Vagina (tissue), 2 donors: Measurements from ENCODE around the gene PRIMA1. TPM values are rescaled to one million over a fixed set of nuclear protein-coding genes. Genes with fewer than 3 reads are reported as not detected.

Experiments used
- DNase-seq, 2 donors: peaks; one replicate each; pipeline ENCODE4 v3.0.0-alpha.2; 2017; ENCODE audit errors: extremely low spot score in 2 of 2
- H3K27ac ChIP-seq: fragments of 200-600 bp; sonication (generic); one replicate; pipeline ENCODE4 v1.5.1; 2019
- H3K27me3 ChIP-seq: fragments of 200-600 bp; sonication (generic); one replicate; pipeline ENCODE4 v1.5.1; 2019
- H3K36me3 ChIP-seq, 2 donors: fragments of 200-600 bp; sonication (generic); one replicate each; pipeline ENCODE4 v1.5.1; 2017 to 2019
- H3K4me1 ChIP-seq: fragments of 200-600 bp; sonication (generic); one replicate; pipeline ENCODE4 v1.5.1; 2019
- H3K4me3 ChIP-seq, 2 donors: fragments of 200-600 bp; sonication (generic); 1 replicate in 1 of 2; 2 replicates in 1 of 2; pipeline ENCODE4 v1.5.1; 2016 to 2019
- H3K9me3 ChIP-seq: fragments of 200-600 bp; sonication (generic); one replicate; pipeline ENCODE4 v1.5.1; 2019
- POLR2A ChIP-seq, 2 donors: fragments of 450-650 bp; IDR thresholded peaks; one replicate each; pipeline ENCODE4 v1.6.1; 2017; ENCODE audit warnings: antibody characterized with exemption in 2 of 2, mild to moderate bottlenecking in 2 of 2, moderate library complexity in 2 of 2
- POLR2AphosphoS5 ChIP-seq, 2 donors: sonication (generic); formaldehyde crosslinking; IDR thresholded peaks; one replicate each; pipeline ENCODE4 v1.9.0; 2017; ENCODE audit warnings: antibody characterized with exemption in 2 of 2, mild to moderate bottlenecking in 2 of 2, low read depth in 1 of 2; ENCODE audit not compliant: insufficient read depth in 1 of 2
- intact Hi-C: fragments of 100-400 bp; cut with DNase I; formaldehyde crosslinking; loops from one replicate; pipeline ENCODE4 v1.15.1; 2023
- total RNA-seq: library from RNA; depleted of rRNA; stranded (reverse); fragments of >200 nt; gene quantifications from one replicate; pipeline ENCODE4 v1.2.3, GENCODE V29; 2016
- TF ChIP-seq, protein P1 (sequence below), 3 experiments: fragments of 450-650 bp in 2 of 3; fragments of 200-600 bp in 1 of 3; sonication (generic) in 1 of 3; IDR thresholded peaks; one replicate each; pipeline ENCODE4 v1.5.1; 2017 to 2019; ENCODE audit warnings: antibody characterized with exemption in 3 of 3, mild to moderate bottlenecking in 2 of 3, moderate library complexity in 2 of 3

The PRIMA1 gene
- total RNA-seq, 1 donor from 2014 or later: 6.1 TPM

GRCh38 chr14:93829839-93830481 is 41.7 kb upstream of the PRIMA1 start:
- DNase-seq: no peak
- Histone ChIP-seq H3K9me3 (no peaks in the 10 kb centered on the region), H3K27ac (no peak overlapping the region), H3K4me3 (no peak overlapping the region), H3K27me3 (no peaks in the 10 kb centered on the region), H3K4me1 (peaks cover 9% of the 10 kb centered on the region), H3K36me3 (no peaks in the 10 kb centered on the region)
- intact Hi-C loops: no loop called here
- no peak for TF ChIP-seq POLR2A (IDR thresholded peaks at IDR 0.05)
- no peak for TF ChIP-seq POLR2AphosphoS5 (IDR thresholded peaks at IDR 0.05; ENCODE audit: insufficient read depth in 1 of 2, low read depth in 1 of 2)
- TF ChIP-seq, protein P1, sequence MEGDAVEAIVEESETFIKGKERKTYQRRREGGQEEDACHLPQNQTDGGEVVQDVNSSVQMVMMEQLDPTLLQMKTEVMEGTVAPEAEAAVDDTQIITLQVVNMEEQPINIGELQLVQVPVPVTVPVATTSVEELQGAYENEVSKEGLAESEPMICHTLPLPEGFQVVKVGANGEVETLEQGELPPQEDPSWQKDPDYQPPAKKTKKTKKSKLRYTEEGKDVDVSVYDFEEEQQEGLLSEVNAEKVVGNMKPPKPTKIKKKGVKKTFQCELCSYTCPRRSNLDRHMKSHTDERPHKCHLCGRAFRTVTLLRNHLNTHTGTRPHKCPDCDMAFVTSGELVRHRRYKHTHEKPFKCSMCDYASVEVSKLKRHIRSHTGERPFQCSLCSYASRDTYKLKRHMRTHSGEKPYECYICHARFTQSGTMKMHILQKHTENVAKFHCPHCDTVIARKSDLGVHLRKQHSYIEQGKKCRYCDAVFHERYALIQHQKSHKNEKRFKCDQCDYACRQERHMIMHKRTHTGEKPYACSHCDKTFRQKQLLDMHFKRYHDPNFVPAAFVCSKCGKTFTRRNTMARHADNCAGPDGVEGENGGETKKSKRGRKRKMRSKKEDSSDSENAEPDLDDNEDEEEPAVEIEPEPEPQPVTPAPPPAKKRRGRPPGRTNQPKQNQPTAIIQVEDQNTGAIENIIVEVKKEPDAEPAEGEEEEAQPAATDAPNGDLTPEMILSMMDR (IDR thresholded peaks at IDR 0.05): no peak

DNA sequence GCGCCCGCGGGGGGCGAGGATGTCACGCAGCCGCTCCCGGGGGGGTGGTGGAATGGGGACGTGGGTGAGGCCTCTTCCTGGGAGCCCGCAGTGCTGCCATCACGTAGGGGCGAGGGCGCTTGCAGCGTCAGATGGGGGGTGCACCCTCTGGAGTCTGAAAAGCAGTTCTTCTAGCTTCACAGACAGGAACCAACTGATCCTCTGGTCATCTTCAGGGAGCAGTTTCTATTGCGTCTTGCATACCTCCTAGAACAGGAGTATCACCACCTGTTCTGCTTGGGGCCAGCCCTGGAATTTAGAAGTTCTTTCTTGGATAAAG is 36.9 kb upstream of the PRIMA1 start:
- Histone ChIP-seq H3K4me1 (no peaks in the 10 kb centered on the region), H3K27me3 (no peaks in the 10 kb centered on the region), H3K4me3 (no peak overlapping the region), H3K36me3 (no peaks in the 10 kb centered on the region), H3K27ac (no peak overlapping the region), H3K9me3 (no peaks in the 10 kb centered on the region)
- DNase-seq: no peak
- TF ChIP-seq POLR2A (IDR thresholded peaks at IDR 0.05) (no peak), POLR2AphosphoS5 (IDR thresholded peaks at IDR 0.05; ENCODE audit: insufficient read depth in 1 of 2, low read depth in 1 of 2) (no peak)
- TF ChIP-seq, protein P1 (IDR thresholded peaks at IDR 0.05): no peak
- intact Hi-C loops: no loop called here

- no peaks in the 10 kb centered on the region for H3K4me1 ChIP-seq
- no peak overlapping the region for H3K27ac ChIP-seq
- no peak for TF ChIP-seq POLR2AphosphoS5 (IDR thresholded peaks at IDR 0.05; ENCODE audit: insufficient read depth in 1 of 2, low read depth in 1 of 2)
- TF ChIP-seq POLR2A (IDR thresholded peaks at IDR 0.05): no peak
- TF ChIP-seq, protein P1 (IDR thresholded peaks at IDR 0.05): no peak
- no peak overlapping the region for H3K4me3 ChIP-seq
- intact Hi-C loops: no loop called here
- DNase-seq: no peak
- no peaks in the 10 kb centered on the region for H3K9me3 ChIP-seq
- no peaks in the 10 kb centered on the region for H3K36me3 ChIP-seq
- H3K27me3 ChIP-seq: no peaks in the 10 kb centered on the region
Observed at GRCh38 chr14:93824518-93825234, 36.4 kb upstream of the PRIMA1 start.

DNA sequence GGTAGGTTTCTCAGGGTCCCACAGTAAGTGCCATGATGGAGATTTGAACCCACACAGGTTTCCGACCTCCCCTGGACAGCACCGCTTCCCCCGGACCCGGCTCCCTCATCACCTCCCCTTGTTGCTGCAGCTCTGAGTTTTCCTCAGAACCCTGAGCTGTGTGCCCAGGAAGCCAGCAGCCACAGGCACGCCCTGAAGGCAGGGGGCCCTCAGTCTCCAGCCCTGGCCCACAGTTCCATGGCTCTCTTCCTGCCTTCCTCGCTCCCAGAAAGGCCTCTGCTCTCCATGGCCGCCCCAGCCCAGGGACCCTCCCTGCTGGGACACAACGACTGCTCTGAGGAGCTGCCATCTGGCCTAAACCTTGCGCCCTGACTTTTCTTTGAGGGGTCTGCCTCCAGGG is 35.8 kb upstream of the PRIMA1 start:
- no peak for TF ChIP-seq POLR2A (IDR thresholded peaks at IDR 0.05)
- TF ChIP-seq POLR2AphosphoS5 (IDR thresholded peaks at IDR 0.05; ENCODE audit: insufficient read depth in 1 of 2, low read depth in 1 of 2): no peak
- TF ChIP-seq, protein P1 (IDR thresholded peaks at IDR 0.05): no peak
- Histone ChIP-seq H3K4me3 (no peak overlapping the region), H3K36me3 (no peaks in the 10 kb centered on the region), H3K9me3 (no peaks in the 10 kb centered on the region), H3K4me1 (no peaks in the 10 kb centered on the region), H3K27ac (no peak overlapping the region), H3K27me3 (no peaks in the 10 kb centered on the region)
- no peak for DNase-seq
- intact Hi-C loops: no loop called here

- intact Hi-C loops: no loop called here
- H3K9me3 ChIP-seq: no peaks in the 10 kb centered on the region
- H3K27ac ChIP-seq: no peak overlapping the region
- H3K27me3 ChIP-seq: no peaks in the 10 kb centered on the region
- TF ChIP-seq POLR2A (IDR thresholded peaks at IDR 0.05): no peak
- TF ChIP-seq, protein P1 (IDR thresholded peaks at IDR 0.05): no peak
- no peak for TF ChIP-seq POLR2AphosphoS5 (IDR thresholded peaks at IDR 0.05; ENCODE audit: insufficient read depth in 1 of 2, low read depth in 1 of 2)
- no peaks in the 10 kb centered on the region for H3K36me3 ChIP-seq
- H3K4me3 ChIP-seq: no peak overlapping the region
- no peaks in the 10 kb centered on the region for H3K4me1 ChIP-seq
- no peak for DNase-seq
Observed at GRCh38 chr14:93821051-93821450, 32.8 kb upstream of the PRIMA1 start.
